WTC11 (cell line): ENCODE results near the gene ZNF823. TPM values are rescaled to one million over a fixed set of nuclear protein-coding genes. Genes with fewer than 3 reads are reported as not detected.

Experiments used
- ATAC-seq: fragments of 200-7000 bp; cut with Tn5 transposase; 2 replicates; pipeline ENCODE4 v1.10.0; 2021; ENCODE audit warnings: mild to moderate bottlenecking, moderate library complexity
- CTCF ChIA-PET: fragments of 300-600 bp; sonication (Branson Sonifier 250); formaldehyde crosslinking; loops from one replicate; lab custom pipeline; 2021; ENCODE audit warnings: antibody characterized with exemption; lab: Charles Lee
- POLR2A ChIA-PET: fragments of 350-600 bp; sonication (Branson Sonifier 250); formaldehyde crosslinking; loops from one replicate; lab custom pipeline; 2021; ENCODE audit warnings: antibody characterized with exemption; lab: Charles Lee
- DNase-seq: peaks from one replicate; pipeline ENCODE4 v3.0.0; 2021; ENCODE audit warnings: low spot score
- H3K27ac Mint-ChIP-seq: 2 replicates; pipeline ENCODE4 v1.8.0; 2021; ENCODE audit warnings: mixed read lengths
- H3K27me3 Mint-ChIP-seq: 2 replicates; pipeline ENCODE4 v1.8.0; 2021; ENCODE audit warnings: low read depth, mild to moderate bottlenecking, moderate library complexity, mixed read lengths
- H3K36me3 Mint-ChIP-seq: 2 replicates; pipeline ENCODE4 v1.8.0; 2021; ENCODE audit warnings: mixed read lengths
- H3K4me1 Mint-ChIP-seq: 2 replicates; pipeline ENCODE4 v1.8.0; 2022; ENCODE audit warnings: mixed read lengths
- H3K4me3 Mint-ChIP-seq: 2 replicates; pipeline ENCODE4 v1.8.0; 2021; ENCODE audit warnings: mild to moderate bottlenecking, moderate library complexity, mixed read lengths
- H3K9me3 Mint-ChIP-seq: 2 replicates; pipeline ENCODE4 v1.8.0; 2021; ENCODE audit warnings: mixed read lengths
- GRHL2 ChIP-seq: fragments of 250-450 bp; sonication (Bioruptor Pico); IDR thresholded peaks from 2 replicates; pipeline ENCODE4 v1.8.0; 2022; ENCODE audit warnings: mild to moderate bottlenecking, moderate library complexity; ENCODE audit not compliant: insufficient replicate concordance, severe bottlenecking
- GTF2I ChIP-seq: fragments of 250-450 bp; sonication (Bioruptor Pico); conservative IDR thresholded peaks from 2 replicates; pipeline ENCODE4 v1.4.0; 2021; ENCODE audit warnings: mild to moderate bottlenecking
- IRF2 ChIP-seq: sonication (generic); formaldehyde crosslinking; IDR thresholded peaks from 2 replicates; pipeline ENCODE4 v1.8.0; 2022; ENCODE audit warnings: low read depth, missing genetic modification reagents, borderline replicate concordance
- MYBL2 ChIP-seq: sonication (generic); formaldehyde crosslinking; IDR thresholded peaks from 2 replicates; pipeline ENCODE4 v1.8.1; 2023; ENCODE audit warnings: mild to moderate bottlenecking, moderate library complexity, missing genetic modification reagents
- NFATC4 ChIP-seq: fragments of 250-450 bp; sonication (Bioruptor Pico); IDR thresholded peaks from 2 replicates; pipeline ENCODE4 v1.9.0; 2021; ENCODE audit warnings: mild to moderate bottlenecking
- SOX15 ChIP-seq: fragments of 250-450 bp; sonication (Bioruptor Pico); IDR thresholded peaks from 2 replicates; pipeline ENCODE4 v1.9.0; 2021; ENCODE audit warnings: mild to moderate bottlenecking
- TEAD4 ChIP-seq: sonication (generic); formaldehyde crosslinking; IDR thresholded peaks from 2 replicates; pipeline ENCODE4 v1.8.0; 2022; ENCODE audit warnings: mild to moderate bottlenecking, missing genetic modification reagents
- ZNF219 ChIP-seq: sonication (generic); formaldehyde crosslinking; IDR thresholded peaks from 2 replicates; pipeline ENCODE4 v1.8.0; 2023; ENCODE audit warnings: missing genetic modification reagents, mild to moderate bottlenecking, borderline replicate concordance
- ZNF263 ChIP-seq: sonication (generic); formaldehyde crosslinking; IDR thresholded peaks from 2 replicates; pipeline ENCODE4 v1.8.1; 2022; ENCODE audit warnings: low read depth, mild to moderate bottlenecking, moderate library complexity, missing genetic modification reagents
- ZNF317 ChIP-seq: sonication (generic); formaldehyde crosslinking; IDR thresholded peaks from 2 replicates; pipeline ENCODE4 v1.8.1; 2023; ENCODE audit warnings: low read depth, mild to moderate bottlenecking, moderate library complexity, missing genetic modification reagents, borderline replicate concordance
- total RNA-seq: library from RNA; stranded (reverse); gene quantifications from 3 replicates; pipeline ENCODE4 v1.2.3, GENCODE V29; 2021
- TF ChIP-seq, protein P1 (sequence below): sonication (generic); formaldehyde crosslinking; conservative IDR thresholded peaks from 2 replicates; pipeline ENCODE4 v1.8.1; 2023; ENCODE audit warnings: mild to moderate bottlenecking, low read depth, missing genetic modification reagents, moderate library complexity
- TF ChIP-seq, protein P2 (sequence below): sonication (generic); formaldehyde crosslinking; IDR thresholded peaks from 2 replicates; pipeline ENCODE4 v1.8.0; 2022; ENCODE audit warnings: missing genetic modification reagents
- TF ChIP-seq, protein P3 (sequence below): sonication (generic); formaldehyde crosslinking; conservative IDR thresholded peaks from 2 replicates; pipeline ENCODE4 v1.8.1; 2022; ENCODE audit warnings: mild to moderate bottlenecking, missing genetic modification reagents
- TF ChIP-seq, protein P4 (sequence below): sonication (generic); formaldehyde crosslinking; IDR thresholded peaks from 2 replicates; pipeline ENCODE4 v1.8.1; 2023; ENCODE audit warnings: mild to moderate bottlenecking, missing genetic modification reagents, moderate library complexity
- TF ChIP-seq, protein P5 (sequence below): fragments of 250-450 bp; sonication (Bioruptor Pico); IDR thresholded peaks from 2 replicates; pipeline ENCODE4 v1.9.0; 2021; ENCODE audit warnings: mild to moderate bottlenecking, borderline replicate concordance
- TF ChIP-seq, protein P6 (sequence below): sonication (generic); formaldehyde crosslinking; IDR thresholded peaks from 2 replicates; pipeline ENCODE4 v1.8.0; 2022; ENCODE audit warnings: mild to moderate bottlenecking, missing genetic modification reagents
- TF ChIP-seq, protein P7 (sequence below): sonication (generic); formaldehyde crosslinking; IDR thresholded peaks from 2 replicates; pipeline ENCODE4 v1.8.1; 2022; ENCODE audit warnings: low read depth, missing genetic modification reagents, borderline replicate concordance
- TF ChIP-seq, protein P8 (sequence below): sonication (generic); formaldehyde crosslinking; IDR thresholded peaks from 2 replicates; pipeline ENCODE4 v1.8.1; 2023; ENCODE audit warnings: mild to moderate bottlenecking, missing genetic modification reagents, moderate library complexity
- TF ChIP-seq, protein P9 (sequence below): sonication (generic); formaldehyde crosslinking; IDR thresholded peaks from 2 replicates; pipeline ENCODE4 v1.8.1; 2023; ENCODE audit warnings: mild to moderate bottlenecking, moderate library complexity, missing genetic modification reagents

ZNF823 gene
- total RNA-seq, 1 experiment from 2014 or later: 5.4 TPM

DNA sequence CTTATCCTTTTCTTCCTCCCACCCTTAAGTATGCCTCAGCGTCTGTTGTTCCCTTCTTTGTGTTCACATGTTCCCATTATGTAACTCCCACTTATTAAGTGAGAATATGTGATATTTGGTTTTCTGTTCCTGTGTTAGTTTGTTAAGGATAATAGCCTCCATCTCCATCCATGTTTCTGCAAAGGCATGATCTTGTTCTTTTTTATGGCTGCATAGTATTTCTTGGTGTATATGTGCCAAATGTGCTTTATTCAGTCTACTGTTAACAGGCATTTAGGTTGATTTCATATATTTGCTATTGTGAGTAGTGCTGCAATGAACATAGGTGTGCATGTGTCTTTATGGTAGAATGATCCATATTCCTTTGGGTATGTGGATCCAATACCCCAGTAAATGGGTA is 24.9 kb upstream of the ZNF823 start (continued):
- TF ChIP-seq GTF2I (no peak), ZNF263 (CRISPR knock-in tag) (no peak), SOX15 (CRISPR knock-in tag) (no peak), IRF2 (no peak), ZNF317 (no peak), MYBL2 (CRISPR knock-in tag) (no peak), TEAD4 (no peak), GRHL2 (CRISPR knock-in tag) (no peak)
- TF ChIP-seq, protein P1, sequence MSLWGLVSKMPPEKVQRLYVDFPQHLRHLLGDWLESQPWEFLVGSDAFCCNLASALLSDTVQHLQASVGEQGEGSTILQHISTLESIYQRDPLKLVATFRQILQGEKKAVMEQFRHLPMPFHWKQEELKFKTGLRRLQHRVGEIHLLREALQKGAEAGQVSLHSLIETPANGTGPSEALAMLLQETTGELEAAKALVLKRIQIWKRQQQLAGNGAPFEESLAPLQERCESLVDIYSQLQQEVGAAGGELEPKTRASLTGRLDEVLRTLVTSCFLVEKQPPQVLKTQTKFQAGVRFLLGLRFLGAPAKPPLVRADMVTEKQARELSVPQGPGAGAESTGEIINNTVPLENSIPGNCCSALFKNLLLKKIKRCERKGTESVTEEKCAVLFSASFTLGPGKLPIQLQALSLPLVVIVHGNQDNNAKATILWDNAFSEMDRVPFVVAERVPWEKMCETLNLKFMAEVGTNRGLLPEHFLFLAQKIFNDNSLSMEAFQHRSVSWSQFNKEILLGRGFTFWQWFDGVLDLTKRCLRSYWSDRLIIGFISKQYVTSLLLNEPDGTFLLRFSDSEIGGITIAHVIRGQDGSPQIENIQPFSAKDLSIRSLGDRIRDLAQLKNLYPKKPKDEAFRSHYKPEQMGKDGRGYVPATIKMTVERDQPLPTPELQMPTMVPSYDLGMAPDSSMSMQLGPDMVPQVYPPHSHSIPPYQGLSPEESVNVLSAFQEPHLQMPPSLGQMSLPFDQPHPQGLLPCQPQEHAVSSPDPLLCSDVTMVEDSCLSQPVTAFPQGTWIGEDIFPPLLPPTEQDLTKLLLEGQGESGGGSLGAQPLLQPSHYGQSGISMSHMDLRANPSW (CRISPR knock-in tag): no peak
- TF ChIP-seq, protein P2, sequence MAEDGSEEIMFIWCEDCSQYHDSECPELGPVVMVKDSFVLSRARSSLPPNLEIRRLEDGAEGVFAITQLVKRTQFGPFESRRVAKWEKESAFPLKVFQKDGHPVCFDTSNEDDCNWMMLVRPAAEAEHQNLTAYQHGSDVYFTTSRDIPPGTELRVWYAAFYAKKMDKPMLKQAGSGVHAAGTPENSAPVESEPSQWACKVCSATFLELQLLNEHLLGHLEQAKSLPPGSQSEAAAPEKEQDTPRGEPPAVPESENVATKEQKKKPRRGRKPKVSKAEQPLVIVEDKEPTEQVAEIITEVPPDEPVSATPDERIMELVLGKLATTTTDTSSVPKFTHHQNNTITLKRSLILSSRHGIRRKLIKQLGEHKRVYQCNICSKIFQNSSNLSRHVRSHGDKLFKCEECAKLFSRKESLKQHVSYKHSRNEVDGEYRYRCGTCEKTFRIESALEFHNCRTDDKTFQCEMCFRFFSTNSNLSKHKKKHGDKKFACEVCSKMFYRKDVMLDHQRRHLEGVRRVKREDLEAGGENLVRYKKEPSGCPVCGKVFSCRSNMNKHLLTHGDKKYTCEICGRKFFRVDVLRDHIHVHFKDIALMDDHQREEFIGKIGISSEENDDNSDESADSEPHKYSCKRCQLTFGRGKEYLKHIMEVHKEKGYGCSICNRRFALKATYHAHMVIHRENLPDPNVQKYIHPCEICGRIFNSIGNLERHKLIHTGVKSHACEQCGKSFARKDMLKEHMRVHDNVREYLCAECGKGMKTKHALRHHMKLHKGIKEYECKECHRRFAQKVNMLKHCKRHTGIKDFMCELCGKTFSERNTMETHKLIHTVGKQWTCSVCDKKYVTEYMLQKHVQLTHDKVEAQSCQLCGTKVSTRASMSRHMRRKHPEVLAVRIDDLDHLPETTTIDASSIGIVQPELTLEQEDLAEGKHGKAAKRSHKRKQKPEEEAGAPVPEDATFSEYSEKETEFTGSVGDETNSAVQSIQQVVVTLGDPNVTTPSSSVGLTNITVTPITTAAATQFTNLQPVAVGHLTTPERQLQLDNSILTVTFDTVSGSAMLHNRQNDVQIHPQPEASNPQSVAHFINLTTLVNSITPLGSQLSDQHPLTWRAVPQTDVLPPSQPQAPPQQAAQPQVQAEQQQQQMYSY (CRISPR knock-in tag): no peak
- TF ChIP-seq, protein P3, sequence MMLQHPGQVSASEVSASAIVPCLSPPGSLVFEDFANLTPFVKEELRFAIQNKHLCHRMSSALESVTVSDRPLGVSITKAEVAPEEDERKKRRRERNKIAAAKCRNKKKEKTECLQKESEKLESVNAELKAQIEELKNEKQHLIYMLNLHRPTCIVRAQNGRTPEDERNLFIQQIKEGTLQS (CRISPR knock-in tag): no peak
- TF ChIP-seq, all 79 proteins: peak for 0

DNA sequence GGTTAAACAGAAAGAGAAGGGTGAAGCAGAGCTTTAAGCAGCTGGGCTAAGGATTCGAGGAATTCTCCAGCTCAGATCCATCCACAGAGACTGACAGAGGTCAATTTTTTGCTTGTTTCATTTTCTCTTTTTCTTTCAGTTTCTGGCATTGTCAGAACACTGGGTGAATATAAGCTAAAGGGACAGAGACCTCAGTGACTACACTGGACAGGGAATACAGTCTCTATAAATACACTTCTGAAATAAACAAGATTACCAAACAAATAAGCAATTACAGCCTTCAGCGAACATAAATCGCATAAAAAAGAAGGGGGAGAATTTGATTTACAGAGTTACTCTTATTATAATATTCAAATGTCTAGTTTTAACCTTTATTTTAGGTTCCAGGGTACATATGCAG is 24.4 kb upstream of the ZNF823 start:
- H3K4me3 Mint-ChIP-seq: no peak overlapping the region
- CTCF ChIA-PET: interaction anchor here (0.7 kb wide), 1 partner anchor 49 kb away, joined by 3 read pairs; no protein-coding TSS in a partner anchor
- H3K27ac Mint-ChIP-seq: no peak overlapping the region
- TF ChIP-seq, protein P4, sequence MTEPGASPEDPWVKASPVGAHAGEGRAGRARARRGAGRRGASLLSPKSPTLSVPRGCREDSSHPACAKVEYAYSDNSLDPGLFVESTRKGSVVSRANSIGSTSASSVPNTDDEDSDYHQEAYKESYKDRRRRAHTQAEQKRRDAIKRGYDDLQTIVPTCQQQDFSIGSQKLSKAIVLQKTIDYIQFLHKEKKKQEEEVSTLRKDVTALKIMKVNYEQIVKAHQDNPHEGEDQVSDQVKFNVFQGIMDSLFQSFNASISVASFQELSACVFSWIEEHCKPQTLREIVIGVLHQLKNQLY (CRISPR knock-in tag): no peak
- TF ChIP-seq, protein P5, sequence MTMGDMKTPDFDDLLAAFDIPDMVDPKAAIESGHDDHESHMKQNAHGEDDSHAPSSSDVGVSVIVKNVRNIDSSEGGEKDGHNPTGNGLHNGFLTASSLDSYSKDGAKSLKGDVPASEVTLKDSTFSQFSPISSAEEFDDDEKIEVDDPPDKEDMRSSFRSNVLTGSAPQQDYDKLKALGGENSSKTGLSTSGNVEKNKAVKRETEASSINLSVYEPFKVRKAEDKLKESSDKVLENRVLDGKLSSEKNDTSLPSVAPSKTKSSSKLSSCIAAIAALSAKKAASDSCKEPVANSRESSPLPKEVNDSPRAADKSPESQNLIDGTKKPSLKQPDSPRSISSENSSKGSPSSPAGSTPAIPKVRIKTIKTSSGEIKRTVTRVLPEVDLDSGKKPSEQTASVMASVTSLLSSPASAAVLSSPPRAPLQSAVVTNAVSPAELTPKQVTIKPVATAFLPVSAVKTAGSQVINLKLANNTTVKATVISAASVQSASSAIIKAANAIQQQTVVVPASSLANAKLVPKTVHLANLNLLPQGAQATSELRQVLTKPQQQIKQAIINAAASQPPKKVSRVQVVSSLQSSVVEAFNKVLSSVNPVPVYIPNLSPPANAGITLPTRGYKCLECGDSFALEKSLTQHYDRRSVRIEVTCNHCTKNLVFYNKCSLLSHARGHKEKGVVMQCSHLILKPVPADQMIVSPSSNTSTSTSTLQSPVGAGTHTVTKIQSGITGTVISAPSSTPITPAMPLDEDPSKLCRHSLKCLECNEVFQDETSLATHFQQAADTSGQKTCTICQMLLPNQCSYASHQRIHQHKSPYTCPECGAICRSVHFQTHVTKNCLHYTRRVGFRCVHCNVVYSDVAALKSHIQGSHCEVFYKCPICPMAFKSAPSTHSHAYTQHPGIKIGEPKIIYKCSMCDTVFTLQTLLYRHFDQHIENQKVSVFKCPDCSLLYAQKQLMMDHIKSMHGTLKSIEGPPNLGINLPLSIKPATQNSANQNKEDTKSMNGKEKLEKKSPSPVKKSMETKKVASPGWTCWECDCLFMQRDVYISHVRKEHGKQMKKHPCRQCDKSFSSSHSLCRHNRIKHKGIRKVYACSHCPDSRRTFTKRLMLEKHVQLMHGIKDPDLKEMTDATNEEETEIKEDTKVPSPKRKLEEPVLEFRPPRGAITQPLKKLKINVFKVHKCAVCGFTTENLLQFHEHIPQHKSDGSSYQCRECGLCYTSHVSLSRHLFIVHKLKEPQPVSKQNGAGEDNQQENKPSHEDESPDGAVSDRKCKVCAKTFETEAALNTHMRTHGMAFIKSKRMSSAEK: no peak
- TF ChIP-seq, protein P6, sequence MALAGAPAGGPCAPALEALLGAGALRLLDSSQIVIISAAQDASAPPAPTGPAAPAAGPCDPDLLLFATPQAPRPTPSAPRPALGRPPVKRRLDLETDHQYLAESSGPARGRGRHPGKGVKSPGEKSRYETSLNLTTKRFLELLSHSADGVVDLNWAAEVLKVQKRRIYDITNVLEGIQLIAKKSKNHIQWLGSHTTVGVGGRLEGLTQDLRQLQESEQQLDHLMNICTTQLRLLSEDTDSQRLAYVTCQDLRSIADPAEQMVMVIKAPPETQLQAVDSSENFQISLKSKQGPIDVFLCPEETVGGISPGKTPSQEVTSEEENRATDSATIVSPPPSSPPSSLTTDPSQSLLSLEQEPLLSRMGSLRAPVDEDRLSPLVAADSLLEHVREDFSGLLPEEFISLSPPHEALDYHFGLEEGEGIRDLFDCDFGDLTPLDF (CRISPR knock-in tag): no peak
- no peak for TF ChIP-seq ZNF219 (CRISPR knock-in tag)
- TF ChIP-seq, protein P7, sequence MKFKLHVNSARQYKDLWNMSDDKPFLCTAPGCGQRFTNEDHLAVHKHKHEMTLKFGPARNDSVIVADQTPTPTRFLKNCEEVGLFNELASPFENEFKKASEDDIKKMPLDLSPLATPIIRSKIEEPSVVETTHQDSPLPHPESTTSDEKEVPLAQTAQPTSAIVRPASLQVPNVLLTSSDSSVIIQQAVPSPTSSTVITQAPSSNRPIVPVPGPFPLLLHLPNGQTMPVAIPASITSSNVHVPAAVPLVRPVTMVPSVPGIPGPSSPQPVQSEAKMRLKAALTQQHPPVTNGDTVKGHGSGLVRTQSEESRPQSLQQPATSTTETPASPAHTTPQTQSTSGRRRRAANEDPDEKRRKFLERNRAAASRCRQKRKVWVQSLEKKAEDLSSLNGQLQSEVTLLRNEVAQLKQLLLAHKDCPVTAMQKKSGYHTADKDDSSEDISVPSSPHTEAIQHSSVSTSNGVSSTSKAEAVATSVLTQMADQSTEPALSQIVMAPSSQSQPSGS (CRISPR knock-in tag): no peak
- TF ChIP-seq, protein P8, sequence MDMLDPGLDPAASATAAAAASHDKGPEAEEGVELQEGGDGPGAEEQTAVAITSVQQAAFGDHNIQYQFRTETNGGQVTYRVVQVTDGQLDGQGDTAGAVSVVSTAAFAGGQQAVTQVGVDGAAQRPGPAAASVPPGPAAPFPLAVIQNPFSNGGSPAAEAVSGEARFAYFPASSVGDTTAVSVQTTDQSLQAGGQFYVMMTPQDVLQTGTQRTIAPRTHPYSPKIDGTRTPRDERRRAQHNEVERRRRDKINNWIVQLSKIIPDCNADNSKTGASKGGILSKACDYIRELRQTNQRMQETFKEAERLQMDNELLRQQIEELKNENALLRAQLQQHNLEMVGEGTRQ: no peak
- no peak for TF ChIP-seq NFATC4 (CRISPR knock-in tag)
- TF ChIP-seq, protein P9, sequence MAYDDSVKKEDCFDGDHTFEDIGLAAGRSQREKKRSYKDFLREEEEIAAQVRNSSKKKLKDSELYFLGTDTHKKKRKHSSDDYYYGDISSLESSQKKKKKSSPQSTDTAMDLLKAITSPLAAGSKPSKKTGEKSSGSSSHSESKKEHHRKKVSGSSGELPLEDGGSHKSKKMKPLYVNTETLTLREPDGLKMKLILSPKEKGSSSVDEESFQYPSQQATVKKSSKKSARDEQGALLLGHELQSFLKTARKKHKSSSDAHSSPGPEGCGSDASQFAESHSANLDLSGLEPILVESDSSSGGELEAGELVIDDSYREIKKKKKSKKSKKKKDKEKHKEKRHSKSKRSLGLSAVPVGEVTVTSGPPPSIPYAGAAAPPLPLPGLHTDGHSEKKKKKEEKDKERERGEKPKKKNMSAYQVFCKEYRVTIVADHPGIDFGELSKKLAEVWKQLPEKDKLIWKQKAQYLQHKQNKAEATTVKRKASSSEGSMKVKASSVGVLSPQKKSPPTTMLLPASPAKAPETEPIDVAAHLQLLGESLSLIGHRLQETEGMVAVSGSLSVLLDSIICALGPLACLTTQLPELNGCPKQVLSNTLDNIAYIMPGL (CRISPR knock-in tag): no peak

More for the DNA sequence above, 24.4 kb upstream of the ZNF823 start:
- peaks cover 62% of the 10 kb centered on the region for H3K27me3 Mint-ChIP-seq
- peaks cover 8% of the 10 kb centered on the region for H3K9me3 Mint-ChIP-seq
- ATAC-seq (no peak), DNase-seq (no peak)
- no peaks in the 10 kb centered on the region for H3K36me3 Mint-ChIP-seq
- peaks cover 4% of the 10 kb centered on the region; the same call in 1 of the 2 replicates for H3K4me1 Mint-ChIP-seq
- POLR2A ChIA-PET: interaction anchor here (0.7 kb wide), 1 partner anchor 226 kb away, joined by 3 read pairs; no protein-coding TSS in a partner anchor
